ENCODE results near the gene RASL11B.

RASL11B gene

DNA sequence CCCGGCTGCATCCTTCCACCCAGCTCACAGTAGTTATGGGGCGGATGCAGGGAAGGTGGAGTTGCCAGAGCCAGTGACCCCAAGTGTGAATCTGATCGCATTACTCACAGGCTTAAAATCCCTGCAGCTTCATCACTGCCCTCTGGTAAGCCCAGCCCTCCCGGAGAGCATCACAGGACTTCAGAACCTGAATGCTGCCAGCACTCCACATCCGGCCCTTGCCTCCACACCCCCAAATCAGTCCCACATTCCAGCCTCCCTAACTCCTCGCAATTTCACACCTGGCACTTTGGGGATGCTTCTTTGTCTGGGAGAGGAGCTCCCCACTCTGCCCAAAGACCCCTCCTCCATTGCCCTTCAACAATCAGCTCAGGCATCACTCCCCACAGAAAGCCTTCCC lies 15.6 kb downstream of the RASL11B start:
- TF ChIP-seq POLR2A (IDR thresholded peaks at IDR 0.05; ENCODE audit: low read depth, low read length) (no peak), POLR2AphosphoS5 (IDR thresholded peaks at IDR 0.05; ENCODE audit: low read depth, low read length) (no peak), SPI1 (IDR thresholded peaks at IDR 0.05; ENCODE audit: low read depth, low read length) (no peak), PAX5 (IDR thresholded peaks at IDR 0.05; ENCODE audit: insufficient read depth, low read length, severe bottlenecking) (no peak), POU2F2 (IDR thresholded peaks at IDR 0.05; ENCODE audit: low read depth, low read length) (no peak), TAF1 (IDR thresholded peaks at IDR 0.05; ENCODE audit: low read depth, low read length) (no peak)
- DNase-seq (ENCODE audit: insufficient read length, low spot score) (no peak), FAIRE-seq (no peak)

DNA sequence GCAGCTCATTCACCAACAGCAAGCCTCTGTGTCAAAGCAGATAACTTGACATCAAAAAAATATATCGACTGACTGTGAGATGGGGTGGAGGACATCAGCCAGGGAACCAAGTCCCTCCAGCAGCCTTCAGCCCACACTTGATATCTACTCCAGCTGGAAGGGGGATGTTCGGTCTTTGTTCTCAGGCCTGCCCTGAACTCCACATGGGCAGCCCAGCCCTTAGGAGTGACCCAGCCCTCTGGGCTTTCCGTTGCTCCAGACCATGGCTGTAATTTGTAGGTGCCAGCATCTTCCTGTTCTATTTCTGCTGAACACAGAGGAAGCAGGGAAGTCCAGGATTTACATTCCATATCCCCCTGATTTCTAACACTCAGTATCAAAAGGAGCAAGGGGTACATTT lies 17.4 kb downstream of the RASL11B start:
- no peak for FAIRE-seq
- DNase-seq (ENCODE audit: insufficient read length, low spot score), result no peak
- no peak for TF ChIP-seq POU2F2 (IDR thresholded peaks at IDR 0.05; ENCODE audit: low read depth, low read length)
- TF ChIP-seq POLR2A (IDR thresholded peaks at IDR 0.05; ENCODE audit: low read depth, low read length), result no peak
- TF ChIP-seq TAF1 (IDR thresholded peaks at IDR 0.05; ENCODE audit: low read depth, low read length), result no peak
- no peak for TF ChIP-seq POLR2AphosphoS5 (IDR thresholded peaks at IDR 0.05; ENCODE audit: low read depth, low read length)

DNA sequence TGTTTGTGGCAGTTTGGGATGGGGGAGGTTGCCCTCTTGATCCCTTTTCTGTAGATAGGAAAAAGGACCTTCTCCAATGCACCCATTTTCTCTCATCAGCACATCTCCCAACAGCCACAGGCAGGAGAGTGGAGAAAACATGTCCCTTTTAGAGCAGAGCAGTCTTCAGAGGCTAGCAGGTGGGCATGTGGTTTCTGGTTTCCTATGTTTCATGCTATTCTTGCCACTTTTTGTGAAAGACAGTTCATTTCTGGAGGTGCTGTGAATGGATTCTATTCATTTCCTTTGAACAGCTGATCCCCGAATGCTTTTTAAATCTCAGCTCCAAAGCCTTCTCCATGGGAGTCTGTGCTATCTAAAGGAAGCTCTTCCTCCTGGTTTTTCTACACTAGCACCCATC lies 18.9 kb downstream of the RASL11B start:
- TF ChIP-seq POLR2AphosphoS5 (IDR thresholded peaks at IDR 0.05; ENCODE audit: low read depth, low read length), result no peak
- TF ChIP-seq POU2F2 (IDR thresholded peaks at IDR 0.05; ENCODE audit: low read depth, low read length), result no peak
- no peak for TF ChIP-seq PAX5 (IDR thresholded peaks at IDR 0.05; ENCODE audit: insufficient read depth, low read length, severe bottlenecking)
- no peak for TF ChIP-seq SPI1 (IDR thresholded peaks at IDR 0.05; ENCODE audit: low read depth, low read length)
- TF ChIP-seq TAF1 (IDR thresholded peaks at IDR 0.05; ENCODE audit: low read depth, low read length), result no peak
- TF ChIP-seq POLR2A (IDR thresholded peaks at IDR 0.05; ENCODE audit: low read depth, low read length), result no peak
- DNase-seq (ENCODE audit: insufficient read length, low spot score) (no peak), FAIRE-seq (no peak)

DNA sequence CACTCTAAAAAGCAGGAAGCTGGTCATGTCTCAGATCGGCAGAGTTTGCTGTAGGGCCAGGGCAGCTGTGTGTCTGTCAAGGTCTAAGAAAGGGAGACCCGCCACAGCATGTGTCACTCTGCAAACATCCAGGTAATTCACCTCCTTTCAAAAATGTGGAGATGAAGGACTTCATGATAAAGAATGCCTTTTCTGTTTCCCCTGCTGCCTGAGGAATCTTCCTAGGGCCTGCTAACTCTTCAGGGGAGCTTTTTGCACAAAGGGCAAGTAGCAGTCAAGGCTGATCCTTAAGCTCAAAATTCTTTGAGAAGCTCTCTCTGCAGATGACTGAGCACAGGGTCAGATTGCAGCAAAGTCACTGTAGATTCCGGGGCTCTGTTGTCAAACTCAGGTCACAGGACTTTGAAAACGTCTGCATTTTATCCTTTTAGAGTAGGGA lies 21.1 kb downstream of the RASL11B start:
- DNase-seq (ENCODE audit: insufficient read length, low spot score) (no peak), FAIRE-seq (no peak)
- TF ChIP-seq POU2F2 (IDR thresholded peaks at IDR 0.05; ENCODE audit: low read depth, low read length), result no peak
- TF ChIP-seq PAX5 (IDR thresholded peaks at IDR 0.05; ENCODE audit: insufficient read depth, low read length, severe bottlenecking), result no peak
- TF ChIP-seq SPI1 (IDR thresholded peaks at IDR 0.05; ENCODE audit: low read depth, low read length), result no peak
- TF ChIP-seq TAF1 (IDR thresholded peaks at IDR 0.05; ENCODE audit: low read depth, low read length), result no peak
- no peak for TF ChIP-seq POLR2A (IDR thresholded peaks at IDR 0.05; ENCODE audit: low read depth, low read length)

DNA sequence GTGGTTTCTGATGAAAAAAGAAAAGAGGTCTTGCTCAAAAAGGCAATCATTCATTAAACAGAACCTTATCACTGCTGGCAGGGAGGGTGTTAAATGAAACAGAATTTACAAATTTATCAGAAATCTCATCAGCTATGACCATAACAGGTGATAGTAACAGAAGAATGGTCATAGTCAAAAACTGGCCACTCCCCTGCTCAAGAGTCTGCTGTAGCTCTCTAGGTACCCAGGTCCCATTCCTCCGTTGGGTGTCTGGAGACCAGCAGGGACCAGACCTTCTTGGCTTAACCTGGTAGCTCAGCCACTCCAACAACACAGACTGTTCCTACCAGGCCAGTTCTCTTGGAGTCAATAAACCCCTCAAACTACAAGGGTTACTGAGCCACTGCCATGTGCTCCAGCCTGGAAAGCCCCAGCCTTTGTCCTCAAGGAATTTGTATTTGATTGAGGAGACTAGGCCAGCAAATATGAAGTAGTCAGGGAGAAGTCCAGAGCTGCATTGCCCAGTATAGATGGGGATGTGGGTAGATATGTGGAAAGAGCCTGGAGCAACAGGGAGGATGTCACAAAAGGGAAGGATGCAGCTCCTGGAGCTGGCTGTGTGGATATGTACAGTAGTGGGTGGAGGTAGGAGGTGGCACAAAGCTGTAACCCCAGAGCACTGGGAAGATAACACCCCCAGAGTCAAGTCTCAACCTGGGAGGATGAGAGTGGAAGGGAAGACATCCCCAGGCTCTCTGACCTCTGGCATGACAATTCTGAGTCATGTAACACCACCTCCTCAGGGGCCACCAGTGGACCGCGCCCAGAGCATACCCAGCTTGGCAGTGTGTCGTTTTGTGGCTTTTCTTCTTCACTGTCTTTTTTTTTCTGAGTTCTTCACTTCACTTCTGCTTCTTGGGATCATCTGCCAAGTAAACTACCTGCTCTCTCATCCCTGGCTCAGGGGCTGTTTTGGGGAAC lies 21.9 kb downstream of the RASL11B start:
- DNase-seq (ENCODE audit: insufficient read length, low spot score) (no peak), FAIRE-seq (no peak)
- TF ChIP-seq PAX5 (IDR thresholded peaks at IDR 0.05; ENCODE audit: insufficient read depth, low read length, severe bottlenecking) (no peak), SPI1 (IDR thresholded peaks at IDR 0.05; ENCODE audit: low read depth, low read length) (no peak), POLR2AphosphoS5 (IDR thresholded peaks at IDR 0.05; ENCODE audit: low read depth, low read length) (no peak), TAF1 (IDR thresholded peaks at IDR 0.05; ENCODE audit: low read depth, low read length) (no peak), POU2F2 (IDR thresholded peaks at IDR 0.05; ENCODE audit: low read depth, low read length) (no peak), POLR2A (IDR thresholded peaks at IDR 0.05; ENCODE audit: low read depth, low read length) (no peak)

DNA sequence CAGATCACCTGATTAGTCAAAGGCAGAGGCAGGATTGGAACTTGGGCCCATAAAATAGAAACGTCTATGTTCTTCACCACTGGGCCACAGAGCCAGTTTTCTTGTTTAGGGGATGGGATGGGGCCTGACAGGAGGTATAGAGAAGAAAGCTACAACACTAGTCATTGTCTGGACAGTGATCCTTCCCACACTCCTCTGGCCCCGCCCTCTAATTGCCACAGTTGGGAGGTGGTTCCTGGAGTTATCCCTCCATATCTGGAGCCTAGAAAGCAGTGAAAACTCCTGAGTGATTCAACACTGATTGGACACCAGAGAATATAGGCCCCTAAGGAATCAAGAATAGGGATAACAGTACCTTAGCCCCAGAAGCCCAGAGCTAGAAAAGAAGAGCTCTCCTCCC lies 22.9 kb downstream of the RASL11B start:
- TF ChIP-seq POLR2AphosphoS5 (IDR thresholded peaks at IDR 0.05; ENCODE audit: low read depth, low read length), result no peak
- no peak for TF ChIP-seq POU2F2 (IDR thresholded peaks at IDR 0.05; ENCODE audit: low read depth, low read length)
- TF ChIP-seq SPI1 (IDR thresholded peaks at IDR 0.05; ENCODE audit: low read depth, low read length), result no peak
- TF ChIP-seq PAX5 (IDR thresholded peaks at IDR 0.05; ENCODE audit: insufficient read depth, low read length, severe bottlenecking), result no peak
- no peak for TF ChIP-seq TAF1 (IDR thresholded peaks at IDR 0.05; ENCODE audit: low read depth, low read length)
- no peak for TF ChIP-seq POLR2A (IDR thresholded peaks at IDR 0.05; ENCODE audit: low read depth, low read length)
- DNase-seq (ENCODE audit: insufficient read length, low spot score) (no peak), FAIRE-seq (no peak)

DNA sequence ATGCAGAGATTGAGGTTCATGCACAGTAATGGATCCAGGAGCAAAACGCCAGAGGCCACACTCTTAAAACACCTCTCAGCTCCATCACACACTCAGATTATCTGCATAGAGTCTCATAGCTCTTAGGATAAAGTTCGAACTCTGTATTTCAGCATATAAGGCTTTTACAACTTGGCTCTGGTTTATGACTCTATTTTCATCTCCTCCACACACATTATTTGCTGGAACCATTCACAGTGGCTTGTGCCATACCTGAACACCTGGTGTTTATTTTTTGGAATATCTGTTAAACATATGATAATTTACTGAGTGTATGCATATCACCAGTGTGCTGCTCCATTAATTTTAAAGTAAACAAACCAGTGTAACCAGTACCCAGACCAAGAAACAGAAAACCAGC lies 27.2 kb downstream of the RASL11B start:
- FAIRE-seq, result no peak
- TF ChIP-seq PAX5 (IDR thresholded peaks at IDR 0.05; ENCODE audit: insufficient read depth, low read length, severe bottlenecking) (no peak), POU2F2 (IDR thresholded peaks at IDR 0.05; ENCODE audit: low read depth, low read length) (no peak), TAF1 (IDR thresholded peaks at IDR 0.05; ENCODE audit: low read depth, low read length) (no peak), POLR2A (IDR thresholded peaks at IDR 0.05; ENCODE audit: low read depth, low read length) (no peak), SPI1 (IDR thresholded peaks at IDR 0.05; ENCODE audit: low read depth, low read length) (no peak), POLR2AphosphoS5 (IDR thresholded peaks at IDR 0.05; ENCODE audit: low read depth, low read length) (no peak)
- DNase-seq (ENCODE audit: insufficient read length, low spot score), result no peak

DNA sequence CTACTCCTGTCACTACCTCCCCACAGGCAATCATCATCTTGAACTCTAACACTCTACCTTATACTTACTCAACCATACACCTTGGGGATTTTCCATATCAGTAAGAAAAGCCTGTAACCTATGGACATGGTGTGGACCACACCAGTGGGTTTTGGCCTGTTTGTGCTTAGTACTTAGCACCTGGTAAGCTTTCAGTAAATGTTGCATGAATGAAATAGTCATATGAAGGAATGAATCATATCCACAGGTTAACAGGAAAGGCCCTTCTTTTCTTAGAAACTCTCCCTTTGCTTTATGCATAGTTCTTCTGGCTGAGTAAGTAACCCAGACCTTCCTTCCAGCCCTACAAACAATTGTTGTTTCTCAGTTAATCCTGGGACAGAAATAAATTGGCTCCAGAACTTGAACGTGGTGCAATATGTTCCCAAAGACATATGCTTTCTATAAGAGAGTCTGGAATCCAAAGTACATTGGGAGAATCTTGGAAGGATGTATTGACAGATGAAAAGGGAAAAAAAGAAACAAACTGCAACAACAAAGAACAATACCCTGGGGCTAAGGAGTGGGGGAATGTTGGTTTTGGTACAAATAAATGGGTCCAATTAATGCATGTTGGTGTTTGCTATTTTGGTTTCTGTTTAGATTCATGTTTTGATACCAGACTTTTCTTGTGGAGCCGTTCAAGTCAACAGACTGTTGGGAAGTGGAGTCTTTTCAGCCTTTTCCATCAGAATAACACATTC lies 27.8 kb downstream of the RASL11B start:
- DNase-seq (ENCODE audit: insufficient read length, low spot score), result no peak
- no peak for FAIRE-seq
- TF ChIP-seq POLR2A (IDR thresholded peaks at IDR 0.05; ENCODE audit: low read depth, low read length) (no peak), TAF1 (IDR thresholded peaks at IDR 0.05; ENCODE audit: low read depth, low read length) (no peak), POU2F2 (IDR thresholded peaks at IDR 0.05; ENCODE audit: low read depth, low read length) (no peak), PAX5 (IDR thresholded peaks at IDR 0.05; ENCODE audit: insufficient read depth, low read length, severe bottlenecking) (no peak), SPI1 (IDR thresholded peaks at IDR 0.05; ENCODE audit: low read depth, low read length) (no peak), POLR2AphosphoS5 (IDR thresholded peaks at IDR 0.05; ENCODE audit: low read depth, low read length) (no peak)

DNA sequence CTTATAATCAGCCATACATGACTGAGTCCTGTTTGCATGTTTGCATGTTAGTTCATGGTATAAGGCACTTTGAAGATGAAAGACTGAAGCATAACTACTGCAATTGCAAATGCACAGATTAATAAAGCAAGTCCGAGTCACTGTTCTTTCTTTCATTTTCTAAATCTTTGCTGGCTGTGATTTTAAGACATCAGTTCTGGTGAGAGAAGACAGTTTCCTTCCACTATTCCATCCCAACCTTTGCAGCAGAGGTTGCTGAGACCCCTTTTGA lies 28.3 kb downstream of the RASL11B start:
- FAIRE-seq (no peak), DNase-seq (ENCODE audit: insufficient read length, low spot score) (no peak)
- TF ChIP-seq POLR2AphosphoS5 (IDR thresholded peaks at IDR 0.05; ENCODE audit: low read depth, low read length), result no peak

Measured in GM12891 (cell line).